PFSK-1 (cell line): ENCODE data around the gene MPV17.

ENCODE experiments used
- FOXP2 ChIP-seq: optimal IDR thresholded peaks from 2 replicates; pipeline ENCODE3; 2011; ENCODE audit warnings: borderline replicate concordance, control low read depth, inconsistent platforms; ENCODE audit not compliant: insufficient read depth; ENCODE audit errors: extremely low read length, extremely low read depth
- POLR2AphosphoS5 ChIP-seq: IDR thresholded peaks from 2 replicates; pipeline ENCODE4 v1.6.1; 2012; ENCODE audit warnings: low read depth, mild to moderate bottlenecking, control low read depth, low read length, moderate library complexity
- SIN3A ChIP-seq: IDR thresholded peaks from 2 replicates; pipeline ENCODE4 v1.6.1; 2012; ENCODE audit warnings: mild to moderate bottlenecking, low read length, moderate library complexity, borderline replicate concordance; ENCODE audit not compliant: insufficient read depth
- TAF1 ChIP-seq: IDR thresholded peaks from 2 replicates; pipeline ENCODE4 v1.6.1; 2012; ENCODE audit warnings: low read length, control low read depth, borderline replicate concordance; ENCODE audit not compliant: insufficient read depth
- TF ChIP-seq, protein P1 (sequence below), 2 experiments: IDR thresholded peaks; 2 replicates each; pipeline versions ENCODE4 v1.6.1 to v1.8.0; 2011 to 2012; ENCODE audit warnings: low read depth in 2 of 2, low read length in 2 of 2, control low read depth in 1 of 2, inconsistent platforms in 1 of 2, mild to moderate bottlenecking in 1 of 2, moderate library complexity in 1 of 2; ENCODE audit not compliant: insufficient read depth in 1 of 2

MPV17 gene

DNA sequence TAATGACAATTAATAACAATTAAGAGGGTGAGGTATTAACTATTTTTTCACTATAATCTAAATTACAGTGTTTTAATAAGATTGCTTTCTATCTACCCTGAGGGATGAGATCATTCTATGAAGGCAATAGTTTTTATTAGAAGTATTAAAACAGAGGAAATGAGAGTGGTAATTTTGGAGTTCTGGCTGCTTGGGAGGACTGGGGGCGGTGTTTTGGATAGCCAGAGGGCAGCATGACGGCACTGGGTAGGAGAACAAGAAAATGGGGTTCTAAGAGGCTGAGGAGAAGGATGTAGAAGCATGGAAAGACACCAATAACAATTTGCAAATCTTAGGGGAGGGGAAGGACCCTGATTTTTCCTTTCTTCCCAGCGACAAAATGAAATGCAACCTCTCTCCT, 52.8 kb downstream of the MPV17 start:
- TF ChIP-seq FOXP2 (no peak), SIN3A (no peak)

DNA sequence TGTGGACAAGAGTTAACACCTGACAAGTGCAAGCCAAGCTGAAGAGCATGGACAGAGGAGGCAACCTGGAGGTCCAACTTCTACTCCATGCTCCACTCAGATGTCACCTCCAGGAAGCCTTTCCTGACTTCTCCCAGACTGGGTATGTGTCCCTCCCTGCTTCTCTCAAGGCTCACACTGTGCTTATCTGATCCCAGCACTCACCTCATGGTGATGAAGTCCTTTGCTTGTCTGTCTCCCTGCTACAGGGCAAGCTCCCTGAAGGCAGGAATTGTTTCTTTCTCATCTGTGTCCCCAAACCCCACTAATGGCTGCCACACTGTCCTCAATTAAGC, 57.4 kb downstream of the MPV17 start:
- TF ChIP-seq TAF1 (no peak), FOXP2 (no peak), POLR2AphosphoS5 (no peak), SIN3A (no peak)
- TF ChIP-seq, protein P1, sequence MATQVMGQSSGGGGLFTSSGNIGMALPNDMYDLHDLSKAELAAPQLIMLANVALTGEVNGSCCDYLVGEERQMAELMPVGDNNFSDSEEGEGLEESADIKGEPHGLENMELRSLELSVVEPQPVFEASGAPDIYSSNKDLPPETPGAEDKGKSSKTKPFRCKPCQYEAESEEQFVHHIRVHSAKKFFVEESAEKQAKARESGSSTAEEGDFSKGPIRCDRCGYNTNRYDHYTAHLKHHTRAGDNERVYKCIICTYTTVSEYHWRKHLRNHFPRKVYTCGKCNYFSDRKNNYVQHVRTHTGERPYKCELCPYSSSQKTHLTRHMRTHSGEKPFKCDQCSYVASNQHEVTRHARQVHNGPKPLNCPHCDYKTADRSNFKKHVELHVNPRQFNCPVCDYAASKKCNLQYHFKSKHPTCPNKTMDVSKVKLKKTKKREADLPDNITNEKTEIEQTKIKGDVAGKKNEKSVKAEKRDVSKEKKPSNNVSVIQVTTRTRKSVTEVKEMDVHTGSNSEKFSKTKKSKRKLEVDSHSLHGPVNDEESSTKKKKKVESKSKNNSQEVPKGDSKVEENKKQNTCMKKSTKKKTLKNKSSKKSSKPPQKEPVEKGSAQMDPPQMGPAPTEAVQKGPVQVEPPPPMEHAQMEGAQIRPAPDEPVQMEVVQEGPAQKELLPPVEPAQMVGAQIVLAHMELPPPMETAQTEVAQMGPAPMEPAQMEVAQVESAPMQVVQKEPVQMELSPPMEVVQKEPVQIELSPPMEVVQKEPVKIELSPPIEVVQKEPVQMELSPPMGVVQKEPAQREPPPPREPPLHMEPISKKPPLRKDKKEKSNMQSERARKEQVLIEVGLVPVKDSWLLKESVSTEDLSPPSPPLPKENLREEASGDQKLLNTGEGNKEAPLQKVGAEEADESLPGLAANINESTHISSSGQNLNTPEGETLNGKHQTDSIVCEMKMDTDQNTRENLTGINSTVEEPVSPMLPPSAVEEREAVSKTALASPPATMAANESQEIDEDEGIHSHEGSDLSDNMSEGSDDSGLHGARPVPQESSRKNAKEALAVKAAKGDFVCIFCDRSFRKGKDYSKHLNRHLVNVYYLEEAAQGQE (IDR thresholded peaks at IDR 0.05; ENCODE audit: insufficient read depth in 1 of 2, low read depth in 2 of 2, low read length in 2 of 2), result no peak

DNA sequence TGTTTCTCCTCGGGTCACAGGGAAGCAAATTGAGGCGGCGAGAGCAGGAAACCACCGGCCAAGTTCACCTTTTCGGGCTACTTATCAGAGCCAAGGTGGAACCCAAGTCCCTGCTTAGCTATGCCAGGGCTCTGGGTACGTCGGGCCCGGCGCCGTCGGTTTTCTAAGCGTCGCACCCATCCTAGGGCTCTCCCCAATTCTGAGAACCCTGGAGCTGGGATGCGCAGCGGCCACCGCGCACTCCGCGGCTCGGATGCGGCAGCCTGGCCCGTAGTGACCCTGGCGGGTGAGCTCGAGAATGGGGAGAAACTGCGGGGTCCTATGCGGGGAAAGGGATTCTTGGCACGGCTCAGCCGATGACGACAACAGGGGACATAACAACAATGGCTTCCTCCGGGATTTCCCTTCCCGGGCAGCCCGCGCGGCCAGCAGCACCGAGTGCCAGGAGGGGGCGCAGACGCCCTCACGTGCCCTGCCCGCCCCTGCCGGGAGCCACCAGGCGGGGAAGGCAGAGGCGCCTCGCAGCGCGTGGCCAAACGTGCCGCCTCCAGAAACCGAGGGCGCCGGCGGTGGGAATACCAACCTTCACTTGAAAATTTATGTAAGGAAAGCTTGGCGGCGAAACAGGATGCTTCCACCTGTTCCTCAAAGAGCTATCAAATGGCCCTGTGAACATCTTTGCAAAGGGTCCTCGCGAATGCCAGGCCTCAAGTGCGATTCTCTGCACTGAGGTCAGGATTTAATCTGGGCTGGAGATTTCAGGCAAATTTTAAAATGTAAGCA, 58.0 kb downstream of the MPV17 start:
- TF ChIP-seq FOXP2 (peak; percentile 51), TAF1 (no peak)
- TF ChIP-seq, protein P1 (IDR thresholded peaks at IDR 0.05; ENCODE audit: insufficient read depth in 1 of 2, low read depth in 2 of 2, low read length in 2 of 2), result no peak

DNA sequence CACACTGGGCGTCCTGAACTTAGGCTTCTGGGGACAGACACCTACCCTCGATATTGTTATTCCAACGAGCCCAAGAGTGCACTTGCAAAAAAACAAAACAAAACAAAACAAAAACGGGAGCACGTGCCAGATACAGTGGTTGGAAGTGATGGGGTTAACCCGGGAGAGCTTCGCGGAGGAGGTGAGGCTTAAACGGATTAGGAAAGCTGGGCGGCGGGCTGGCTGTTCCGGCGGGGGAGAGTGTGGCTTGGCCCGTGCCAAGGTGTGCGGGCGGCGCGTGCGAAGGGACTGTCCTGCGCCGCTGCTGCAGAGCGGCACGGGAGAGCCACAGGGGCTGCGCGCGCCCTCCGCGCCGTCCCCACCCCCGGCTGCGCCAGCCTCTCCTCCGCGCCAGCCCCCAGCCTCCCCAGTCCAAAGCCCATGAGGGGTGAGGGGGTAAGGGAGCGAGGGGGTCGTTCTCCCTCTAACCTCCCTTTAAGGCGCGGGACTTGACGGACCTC, 58.6 kb downstream of the MPV17 start:
- no peak for TF ChIP-seq FOXP2
- no peak for TF ChIP-seq TAF1
- no peak for TF ChIP-seq SIN3A
- TF ChIP-seq, protein P1 (IDR thresholded peaks at IDR 0.05; ENCODE audit: insufficient read depth in 1 of 2, low read depth in 2 of 2, low read length in 2 of 2), result no peak
- no peak for TF ChIP-seq POLR2AphosphoS5

DNA sequence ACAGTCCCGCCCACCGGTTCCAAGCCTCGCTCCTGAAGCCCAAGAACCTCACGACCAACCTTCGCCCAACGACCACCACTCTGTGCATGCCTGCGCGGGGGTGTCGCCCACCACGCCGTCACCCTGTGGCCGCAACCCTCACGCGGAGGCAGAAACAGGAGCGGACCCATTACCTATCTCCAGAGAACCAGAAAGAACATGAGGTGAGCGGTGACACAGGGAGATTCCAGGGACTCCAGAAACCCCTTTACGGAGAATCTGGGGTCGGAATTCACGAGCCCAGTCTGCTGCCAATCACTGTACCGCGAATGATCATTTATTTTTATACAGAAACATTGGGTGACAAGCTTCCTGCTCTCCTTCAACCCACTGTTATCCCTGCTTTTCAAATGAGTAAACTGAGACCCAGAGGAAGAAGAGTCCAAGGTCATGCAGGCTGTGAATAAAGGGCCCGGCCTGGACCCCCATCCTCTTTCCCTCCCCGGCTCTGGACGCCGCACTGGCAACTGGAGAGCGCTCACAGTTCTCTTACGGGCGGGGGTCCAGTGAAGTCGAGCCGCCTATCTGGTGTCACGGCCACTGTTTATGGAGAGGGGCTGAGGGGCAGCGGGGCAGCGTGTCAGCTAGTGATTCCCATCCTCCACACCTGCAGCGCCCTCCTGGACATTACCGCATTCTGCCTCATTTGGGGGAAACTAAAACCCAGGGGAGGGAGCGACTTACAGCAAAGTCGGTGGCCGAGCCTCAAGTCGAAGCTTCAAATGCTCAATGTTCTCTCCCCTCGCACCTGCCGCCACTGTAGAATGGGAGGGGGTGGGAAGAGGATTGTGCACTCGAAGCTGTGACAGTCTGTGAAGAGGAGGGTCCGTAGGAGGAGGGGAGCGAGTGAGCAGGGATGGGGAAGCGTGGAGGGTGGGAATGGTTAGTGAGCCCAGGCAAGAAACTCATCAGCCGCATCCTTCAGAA, 59.3 kb downstream of the MPV17 start:
- no peak for TF ChIP-seq FOXP2
- TF ChIP-seq POLR2AphosphoS5, result no peak
- TF ChIP-seq TAF1, result no peak
- TF ChIP-seq, protein P1 (IDR thresholded peaks at IDR 0.05; ENCODE audit: insufficient read depth in 1 of 2, low read depth in 2 of 2, low read length in 2 of 2), result no peak
